ENCODE data around the gene ZMYM2.

- TF ChIP-seq CREB1 (IDR thresholded peaks at IDR 0.05; ENCODE audit: low read depth) (no peak), TEAD4 (IDR thresholded peaks at IDR 0.05) (no peak), TAF1 (IDR thresholded peaks at IDR 0.05; ENCODE audit: low read depth) (no peak), YY1 (IDR thresholded peaks at IDR 0.05; ENCODE audit: low read depth) (no peak), EP300 (IDR thresholded peaks at IDR 0.05; ENCODE audit: borderline replicate concordance) (no peak)
Observed at GRCh38 chr13:20125129-20125782, 166.7 kb downstream of the ZMYM2 start.
